GF-D8 (cell line): ENCODE data around the gene UBL3.

Experiments
- DNase-seq: peaks from one replicate; lab custom pipeline; 2025; lab: John Stamatoyannopoulos, UW

UBL3 gene, protein sequence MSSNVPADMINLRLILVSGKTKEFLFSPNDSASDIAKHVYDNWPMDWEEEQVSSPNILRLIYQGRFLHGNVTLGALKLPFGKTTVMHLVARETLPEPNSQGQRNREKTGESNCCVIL

DNA sequence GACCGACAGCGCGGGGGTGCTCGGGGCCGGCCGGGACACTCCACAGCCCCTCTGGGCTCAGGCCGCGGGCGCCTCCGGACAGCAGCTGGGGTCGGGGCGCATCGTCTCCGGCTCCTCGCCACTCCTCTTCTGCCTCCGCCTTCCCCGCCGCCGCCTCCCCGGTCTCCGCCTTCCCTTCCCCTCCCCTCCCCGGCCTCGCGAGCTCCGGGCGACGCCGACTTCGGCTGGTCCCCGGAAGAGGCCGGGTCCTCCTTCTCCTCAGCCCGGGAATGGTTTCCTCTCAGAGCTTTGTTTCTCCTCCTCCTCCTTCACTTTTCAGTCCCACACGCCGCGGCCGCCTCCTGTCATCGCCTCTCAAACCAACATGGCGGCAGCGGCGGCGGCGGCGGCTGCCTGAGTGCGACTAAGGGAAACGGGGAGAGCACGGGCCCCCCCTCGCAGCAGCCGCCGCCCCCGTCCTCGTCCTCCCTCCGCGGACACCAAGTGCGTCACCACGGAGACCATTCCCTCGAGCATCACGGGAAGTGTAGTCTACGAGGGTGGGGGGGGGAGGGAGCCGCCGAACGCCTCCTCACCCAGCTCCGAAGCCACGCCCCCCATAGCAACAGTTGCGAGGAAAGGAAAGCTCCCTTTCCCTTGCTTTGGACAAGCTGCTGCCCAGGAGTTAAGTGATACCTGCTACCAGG lies at the start of gene UBL3:
TSS of gene UBL3 (minus strand) at position 405 of the 686 bp plus-strand sequence. CDS start 1,079 bp downstream, outside the sequence.
- DNase-seq, result peak; percentile 78

DNA sequence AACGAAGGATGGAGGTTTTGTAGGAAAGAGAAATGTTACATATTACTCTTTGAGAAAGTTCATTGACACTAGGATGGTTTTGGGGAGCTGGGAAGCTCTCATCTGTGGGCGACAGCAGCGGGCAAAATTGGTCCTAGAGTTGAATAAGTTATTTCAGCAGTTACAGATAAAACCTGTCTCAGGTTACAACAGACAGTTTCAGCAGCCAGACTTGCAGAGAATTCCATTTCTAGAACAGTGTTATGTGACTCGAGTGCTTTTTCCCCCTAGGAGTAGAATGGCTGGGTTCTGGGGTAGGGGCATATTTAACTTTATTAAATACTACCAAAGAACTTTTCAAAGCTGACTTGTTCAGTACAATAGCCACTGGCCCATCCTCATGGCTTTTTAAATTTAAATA lies 46.7 kb upstream of the UBL3 start:
- no peak for DNase-seq

DNA sequence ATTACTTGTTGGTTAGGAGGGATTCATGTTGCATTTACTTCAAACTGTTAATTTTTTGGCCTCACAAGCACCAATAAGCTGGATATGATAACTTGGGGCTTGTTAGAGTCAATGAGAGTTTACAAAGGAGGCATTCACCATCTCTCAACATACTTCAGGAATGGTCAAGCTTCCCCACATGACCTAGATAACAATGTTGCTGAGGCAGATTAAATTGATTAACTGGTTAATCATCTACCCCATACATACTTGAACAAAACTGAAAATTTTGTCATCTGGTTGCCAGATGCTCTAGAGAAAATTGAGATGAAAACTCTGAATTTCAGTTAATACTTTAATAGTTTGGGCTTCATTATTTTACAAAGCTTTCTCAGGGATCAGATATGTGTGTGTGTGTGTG lies 43.0 kb upstream of the UBL3 start:
- DNase-seq, result no peak

DNA sequence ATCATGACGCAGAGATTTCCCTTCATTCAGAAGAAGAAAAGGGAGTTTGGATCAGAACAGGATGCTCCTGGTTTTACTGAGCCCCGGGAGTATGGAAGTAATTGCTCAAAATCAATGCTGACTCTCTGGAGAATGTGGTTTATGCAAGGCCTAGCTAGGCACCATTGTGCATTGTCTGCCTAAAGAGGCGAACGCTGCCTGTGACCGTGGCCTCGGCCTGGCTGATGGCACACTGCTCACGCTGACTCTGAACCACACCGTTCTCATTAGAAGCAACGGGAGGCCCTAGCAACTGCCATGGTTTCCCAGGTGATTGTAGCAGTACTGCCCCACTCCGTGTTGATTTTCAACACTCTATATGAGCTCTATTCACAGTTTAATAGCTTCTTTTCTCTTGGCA lies 41.7 kb upstream of the UBL3 start:
- no peak for DNase-seq

DNA sequence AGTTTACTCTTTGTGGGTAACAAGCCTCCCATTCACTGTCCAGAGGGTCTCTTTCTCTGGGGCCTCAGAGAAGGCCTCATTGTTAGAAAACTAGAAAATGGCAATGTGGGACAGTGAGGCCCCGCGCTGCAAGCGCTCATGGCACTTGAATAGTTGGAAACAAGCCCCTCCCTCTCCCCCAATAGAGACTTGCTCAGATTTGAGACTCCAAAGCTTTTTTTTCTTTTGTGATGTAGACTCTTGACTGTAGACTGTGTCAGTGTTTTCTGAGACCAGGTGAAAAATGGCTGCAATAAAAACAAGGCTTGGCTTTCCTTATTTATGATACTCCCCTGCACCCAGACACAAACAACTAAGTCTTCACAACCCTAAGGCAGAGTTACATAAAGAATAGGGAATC lies 38.7 kb upstream of the UBL3 start:
- no peak for DNase-seq

DNA sequence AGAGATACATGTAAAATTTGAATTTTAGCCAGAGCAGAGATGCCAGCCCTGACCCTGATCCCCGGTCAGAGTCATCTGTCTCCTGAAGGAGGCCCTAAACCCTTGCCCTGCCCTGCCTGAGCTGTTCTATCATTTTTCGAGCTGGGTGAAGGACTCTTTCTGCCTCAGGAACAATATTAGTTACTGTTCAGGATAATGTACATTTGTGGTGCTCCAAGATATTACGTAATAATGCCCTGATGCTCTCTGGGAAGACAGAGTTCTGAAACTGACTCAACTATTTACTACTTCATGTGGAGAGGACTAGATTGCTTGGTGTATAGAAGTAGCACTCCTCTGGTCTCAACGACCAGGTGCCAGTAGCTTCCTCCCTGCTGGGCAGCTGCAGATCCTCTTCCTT lies 37.9 kb upstream of the UBL3 start:
- DNase-seq, result no peak

DNA sequence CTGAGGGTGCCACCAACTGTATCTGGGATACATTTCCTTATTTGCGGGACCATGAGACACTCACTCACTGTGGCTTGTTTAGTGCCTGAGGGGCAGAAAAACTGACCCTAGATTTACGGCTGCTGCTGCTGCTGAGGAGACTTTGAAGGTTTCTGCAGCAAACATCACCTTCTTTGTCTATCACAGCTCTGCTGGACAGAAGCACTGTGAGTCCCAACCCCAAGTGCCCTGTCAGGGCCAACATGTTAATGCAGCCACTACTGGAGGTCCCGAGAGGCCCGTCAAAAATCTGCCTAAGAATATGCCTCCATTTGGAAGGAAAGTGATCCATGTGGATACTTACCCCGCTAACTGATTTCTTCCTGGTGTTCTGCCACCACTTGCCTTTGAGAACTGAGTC lies 37.3 kb upstream of the UBL3 start:
- no peak for DNase-seq

DNA sequence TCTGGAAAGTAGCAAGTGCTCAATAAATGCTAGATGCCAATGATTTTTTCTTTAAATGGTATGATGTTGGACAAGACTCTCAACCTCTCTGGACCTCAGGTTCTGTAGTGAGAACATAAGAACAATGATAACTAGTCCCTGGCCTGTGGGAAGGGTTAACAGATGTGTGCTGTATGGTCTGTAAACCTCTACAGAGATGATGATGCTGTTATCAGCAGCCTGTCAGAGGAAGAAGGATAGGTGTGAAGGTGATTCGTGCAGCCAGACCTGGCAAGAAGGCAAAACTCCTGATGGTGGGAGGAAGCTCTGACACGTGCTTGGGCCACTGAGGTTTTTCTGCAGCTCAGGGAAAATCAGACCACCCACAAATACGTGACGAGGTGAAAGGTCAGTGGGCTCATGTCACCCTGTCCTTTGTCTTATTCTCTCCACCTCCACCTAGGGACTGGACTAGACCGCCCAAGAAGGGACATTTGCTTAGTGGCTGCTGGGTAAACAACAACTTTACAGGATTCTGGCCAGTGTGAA lies 36.7 kb upstream of the UBL3 start:
- no peak for DNase-seq

DNA sequence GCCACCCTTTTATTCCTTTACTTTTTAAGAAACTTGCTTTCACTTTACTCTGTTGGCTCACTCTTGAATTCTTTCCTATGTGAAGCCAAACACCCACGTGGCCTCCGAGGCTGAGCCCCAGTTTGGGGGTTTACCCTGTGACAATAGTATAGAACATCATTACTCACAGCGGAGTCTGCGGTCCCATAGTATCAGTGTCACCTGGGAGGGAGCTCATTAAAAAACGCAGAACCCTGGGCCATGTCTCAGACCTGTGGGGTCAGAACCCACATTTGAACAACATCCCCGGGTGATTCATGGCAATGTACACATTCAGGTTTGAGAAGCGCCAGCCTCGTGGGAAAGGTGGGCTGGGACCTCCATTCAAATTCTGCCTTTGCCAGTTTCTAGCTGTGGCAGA lies 36.0 kb upstream of the UBL3 start:
- no peak for DNase-seq

DNA sequence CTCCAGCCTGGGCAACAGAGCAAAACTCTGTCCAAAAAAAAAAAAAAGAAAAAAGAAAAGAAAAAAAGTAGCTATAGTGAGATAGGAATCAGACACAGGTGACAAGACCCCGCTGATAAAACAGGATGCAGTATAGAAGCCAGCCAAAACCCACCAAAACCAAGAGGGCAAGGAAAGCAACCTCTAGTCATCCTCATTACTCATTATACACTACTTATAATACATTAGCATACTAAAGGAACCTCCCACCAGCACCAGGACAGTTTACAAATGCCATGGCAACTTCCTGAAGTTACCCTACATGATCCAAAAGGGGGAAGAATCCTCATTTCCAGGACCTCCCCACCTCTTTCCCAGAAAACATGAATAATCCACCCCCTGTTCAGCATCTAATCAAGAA lies 35.6 kb upstream of the UBL3 start:
- DNase-seq, result no peak

DNA sequence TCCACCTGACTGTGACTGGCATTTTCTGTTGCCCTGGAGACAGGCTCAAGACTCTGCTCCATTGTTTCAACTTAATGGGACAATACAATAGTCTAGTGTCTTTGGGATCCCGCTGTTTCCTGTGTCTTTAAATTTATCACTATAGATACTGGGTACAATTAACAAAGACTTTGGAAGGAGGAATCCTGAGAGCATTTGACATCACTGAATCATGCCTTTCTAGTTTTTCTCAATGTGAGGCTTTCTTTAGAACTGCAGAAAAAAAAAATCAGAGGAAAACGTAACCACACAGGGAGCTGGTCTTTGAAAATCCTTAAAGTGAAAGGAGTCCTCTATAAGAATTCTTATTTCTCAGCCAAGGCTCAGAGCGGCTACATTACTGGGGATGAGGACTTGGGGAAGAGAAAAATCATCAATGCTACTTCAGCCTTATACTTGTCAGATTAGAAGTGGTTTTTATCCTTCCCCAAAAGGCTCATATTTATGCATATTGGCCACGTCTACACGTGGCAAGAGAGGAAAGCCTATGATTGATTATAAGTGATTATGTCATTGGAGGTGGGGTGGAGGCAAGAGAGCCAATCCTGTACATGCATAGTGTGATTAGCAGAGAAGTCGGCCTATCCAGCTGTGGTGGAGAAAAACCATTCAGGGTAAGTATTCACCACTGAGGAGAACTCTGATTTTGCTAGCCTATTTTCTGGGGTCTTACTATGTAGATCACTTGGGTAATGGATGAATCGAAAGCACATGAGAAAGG lies 34.4 kb upstream of the UBL3 start:
- DNase-seq, result no peak

DNA sequence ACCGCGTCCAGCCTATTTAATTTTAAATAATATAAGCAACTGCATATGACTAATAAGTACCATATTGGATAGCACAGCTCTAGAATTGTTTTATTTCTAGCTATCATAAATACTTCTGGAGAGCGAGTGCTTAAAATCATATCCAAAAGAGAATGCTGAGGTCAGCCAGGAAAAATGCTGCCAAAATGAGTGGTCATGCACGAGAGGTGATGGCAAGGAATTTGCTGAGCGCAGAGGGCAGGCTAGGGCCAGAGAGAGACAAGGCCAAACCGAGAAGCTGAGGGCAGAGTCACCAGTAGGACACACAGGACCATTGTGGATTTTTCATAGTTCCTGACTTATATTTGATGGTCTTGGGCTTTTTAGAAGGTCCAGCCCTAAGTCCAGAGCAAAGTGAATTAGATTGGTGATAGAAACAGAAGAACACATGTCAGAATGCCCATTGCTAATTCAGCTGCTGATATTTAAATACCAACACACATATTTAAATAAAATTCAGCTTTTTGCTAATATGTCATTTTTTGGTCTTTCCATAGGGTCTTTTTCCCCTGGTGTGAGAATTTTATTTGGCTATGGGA lies 33.6 kb upstream of the UBL3 start:
- no peak for DNase-seq

DNA sequence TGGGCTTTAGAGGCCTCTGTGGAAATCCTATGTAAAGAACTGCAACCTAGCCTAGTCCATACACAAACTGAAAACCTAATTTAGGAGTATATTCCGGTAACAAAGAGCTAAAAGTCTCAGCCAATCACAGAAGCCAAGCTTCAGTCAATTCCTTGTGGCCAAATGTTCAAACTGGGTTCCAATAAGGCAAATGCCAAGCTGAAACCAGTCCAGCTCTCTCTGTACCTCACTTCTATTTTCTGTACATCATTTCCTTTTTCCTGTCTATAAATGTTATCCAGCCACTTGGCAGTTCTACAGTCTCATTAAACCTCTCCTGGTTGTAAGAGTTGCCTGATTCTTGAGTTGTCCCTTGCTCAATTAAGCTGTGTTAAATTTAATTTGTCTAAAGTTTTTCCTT lies 31.7 kb upstream of the UBL3 start:
- no peak for DNase-seq

DNA sequence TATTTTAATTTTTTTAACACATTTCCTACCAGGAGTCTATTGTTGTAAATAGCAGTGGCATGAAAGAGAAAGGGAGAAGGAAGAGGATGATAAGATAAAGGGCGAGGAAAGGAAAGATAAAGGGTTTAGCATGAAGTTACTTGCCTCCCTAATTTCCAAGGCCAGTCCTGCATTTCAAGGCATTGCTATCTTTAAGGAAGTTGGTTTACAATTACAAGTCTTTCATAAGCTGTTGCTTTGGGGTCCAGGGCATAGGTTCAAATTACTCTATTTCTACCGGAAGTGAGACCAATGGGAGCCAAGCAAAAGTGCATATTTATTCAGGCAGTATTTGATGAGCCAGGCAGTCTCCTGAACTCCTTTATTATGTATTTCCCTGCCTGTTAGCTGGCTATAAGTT lies 27.7 kb upstream of the UBL3 start:
- DNase-seq, result no peak

DNA sequence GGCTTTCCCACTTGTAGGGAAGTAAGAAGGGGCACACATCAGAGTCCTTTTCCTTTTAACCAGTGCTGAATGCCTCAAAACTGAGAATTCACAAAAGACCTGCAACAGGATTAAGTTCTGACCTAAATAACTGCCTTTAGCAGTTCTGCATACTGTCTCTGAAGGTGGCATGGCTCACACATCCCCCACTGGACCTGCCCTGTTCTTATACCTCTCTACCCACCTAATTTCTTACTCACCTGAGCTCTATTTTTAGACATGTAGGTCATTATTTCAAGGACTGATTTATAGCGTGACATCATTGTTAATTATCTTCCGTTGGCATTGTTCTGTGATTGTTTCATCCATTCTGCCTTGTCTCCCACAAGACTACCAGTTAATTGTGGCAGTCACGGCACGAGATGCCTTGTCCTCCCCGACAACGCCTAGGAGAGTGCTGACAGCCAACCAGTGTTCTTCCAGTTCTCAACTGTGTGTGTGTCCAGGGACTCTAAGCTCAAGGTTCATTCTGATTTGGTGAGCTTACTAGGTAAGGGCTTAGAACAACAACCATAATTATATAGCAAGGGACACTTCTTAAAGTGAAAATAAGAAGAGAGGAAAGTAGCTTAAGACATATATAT lies 27.1 kb upstream of the UBL3 start:
- DNase-seq, result no peak

DNA sequence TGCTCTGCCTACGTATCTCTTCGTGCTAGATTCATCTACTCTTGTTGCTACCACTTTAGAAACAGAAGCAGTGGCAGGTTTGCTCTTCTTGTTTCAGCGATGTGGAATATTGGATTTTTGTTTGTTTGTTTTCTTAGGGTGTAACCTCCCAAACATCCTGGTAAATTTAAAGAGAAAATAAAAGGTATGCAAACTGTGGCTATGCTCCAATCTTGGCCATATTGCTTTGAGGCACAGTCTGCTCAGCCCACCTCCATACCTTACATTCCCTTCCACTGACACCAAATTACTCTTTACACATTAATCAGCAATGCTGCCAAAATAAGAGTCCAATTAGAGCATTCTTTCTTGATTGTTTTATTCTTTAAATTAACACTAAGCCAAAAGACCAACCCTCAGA lies 25.2 kb upstream of the UBL3 start:
- DNase-seq, result no peak

DNA sequence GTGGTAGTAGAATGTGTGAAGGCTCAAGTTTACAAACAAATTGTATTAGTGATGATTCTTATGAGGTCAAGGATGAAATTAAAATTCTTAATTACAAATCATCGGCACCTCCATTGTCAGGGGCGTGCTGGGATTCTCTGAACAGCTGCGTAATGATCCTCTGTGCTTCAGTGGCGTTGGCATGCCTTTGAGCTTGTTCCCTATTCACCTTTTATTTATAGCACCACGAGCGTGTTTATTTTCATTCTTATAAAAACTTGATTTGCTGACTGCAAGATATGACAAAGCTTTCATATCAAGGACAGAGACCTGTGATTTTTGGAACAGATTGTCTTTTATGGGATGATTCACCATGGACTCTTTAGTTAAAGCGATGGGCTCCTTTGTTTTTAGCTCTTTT lies 18.2 kb upstream of the UBL3 start:
- DNase-seq, result no peak

DNA sequence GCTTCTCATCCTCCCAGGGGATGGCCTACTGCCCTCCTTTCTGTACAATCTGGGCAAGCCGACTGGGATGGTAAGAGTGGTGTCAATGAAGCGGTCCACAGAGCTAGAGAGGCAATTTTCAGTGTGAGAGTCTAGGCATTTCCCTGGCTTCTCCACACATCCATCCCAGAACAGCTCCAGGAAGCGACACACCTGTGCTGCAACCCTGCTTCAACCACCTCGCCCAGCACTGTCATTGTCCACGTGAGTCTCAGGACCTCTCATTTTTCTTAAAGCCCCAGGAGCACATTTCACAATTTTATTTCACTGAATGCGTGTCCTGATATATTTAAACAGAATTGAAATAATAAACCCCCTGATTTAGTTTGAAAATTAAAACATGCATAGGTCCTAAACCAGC lies 15.5 kb upstream of the UBL3 start:
- DNase-seq, result no peak

DNA sequence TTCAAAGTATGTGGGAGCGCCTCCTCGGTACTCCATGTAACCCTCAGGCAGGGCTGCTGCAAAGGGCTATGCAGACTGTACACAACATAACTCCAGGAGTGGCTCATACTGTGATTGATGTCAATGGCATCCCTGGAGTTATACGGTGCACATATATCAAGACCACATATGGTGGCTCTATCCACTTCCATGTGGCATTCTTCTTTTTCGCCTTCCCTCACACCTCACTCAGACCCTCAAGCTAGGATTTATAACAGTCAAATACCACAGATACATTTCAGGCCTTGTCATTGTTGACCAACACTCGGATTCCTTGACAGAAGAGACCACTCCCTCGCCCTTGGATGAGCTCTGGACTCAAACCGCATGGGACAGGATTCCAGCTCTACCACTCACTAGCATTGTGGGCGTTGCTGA lies 11.3 kb upstream of the UBL3 start:
- DNase-seq, result no peak

DNA sequence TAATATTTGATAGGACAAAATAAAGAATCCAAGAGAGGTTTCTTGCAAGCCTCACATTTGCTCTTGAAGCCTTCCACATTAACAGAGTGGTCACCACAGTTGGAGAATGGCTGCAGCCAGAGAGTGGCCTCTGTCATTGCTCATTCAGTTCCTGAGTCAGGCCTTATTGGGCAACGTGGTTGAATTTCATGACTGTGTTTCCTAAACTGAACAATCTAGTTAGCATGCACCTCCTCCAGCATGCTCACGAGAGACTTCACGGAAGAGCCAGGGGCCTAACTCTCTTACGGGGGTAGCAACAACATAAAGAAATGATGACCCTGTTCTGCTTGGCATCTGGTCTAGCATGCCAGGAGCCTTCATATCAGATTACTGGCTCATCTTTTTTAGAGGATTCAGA lies 9.6 kb upstream of the UBL3 start:
- DNase-seq, result no peak

DNA sequence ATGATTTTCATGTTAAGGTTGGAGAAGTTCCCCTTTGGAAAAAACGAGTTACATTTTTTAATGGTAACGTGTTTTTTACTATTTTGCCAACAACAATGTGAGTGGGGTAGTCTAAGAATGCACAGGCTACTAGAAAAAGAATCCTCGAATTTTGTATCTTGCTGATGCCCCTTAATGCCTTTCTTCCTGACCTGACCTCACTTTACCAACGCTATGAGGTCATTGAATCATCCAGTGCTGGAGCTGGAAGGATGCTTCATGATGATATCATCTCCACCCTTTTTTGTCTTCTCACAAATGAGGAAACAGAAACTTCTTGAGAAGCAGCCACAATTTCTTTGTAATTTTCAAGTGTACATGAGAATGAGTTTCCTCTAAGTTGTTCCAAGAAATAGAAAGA lies 8.2 kb upstream of the UBL3 start:
- DNase-seq, result no peak

DNA sequence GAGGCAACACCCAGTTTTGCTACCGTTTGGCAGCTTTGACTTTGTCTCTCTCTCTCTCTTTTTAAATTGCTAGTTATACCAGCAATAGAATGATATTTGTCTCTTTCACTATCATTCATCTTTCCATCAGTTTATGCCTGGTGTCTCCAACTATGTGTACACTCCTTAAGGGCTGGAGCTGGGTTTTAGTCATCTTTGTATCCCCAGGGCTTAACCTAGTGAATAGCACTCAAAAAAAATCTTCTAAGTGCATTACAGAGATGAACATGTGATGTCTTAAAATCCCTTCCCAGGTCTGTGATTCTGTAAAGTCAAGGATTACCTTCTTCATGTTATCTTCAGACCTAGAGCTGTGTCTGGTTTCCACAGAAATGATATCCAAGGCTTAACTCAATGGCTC lies 7.8 kb upstream of the UBL3 start:
- no peak for DNase-seq

DNA sequence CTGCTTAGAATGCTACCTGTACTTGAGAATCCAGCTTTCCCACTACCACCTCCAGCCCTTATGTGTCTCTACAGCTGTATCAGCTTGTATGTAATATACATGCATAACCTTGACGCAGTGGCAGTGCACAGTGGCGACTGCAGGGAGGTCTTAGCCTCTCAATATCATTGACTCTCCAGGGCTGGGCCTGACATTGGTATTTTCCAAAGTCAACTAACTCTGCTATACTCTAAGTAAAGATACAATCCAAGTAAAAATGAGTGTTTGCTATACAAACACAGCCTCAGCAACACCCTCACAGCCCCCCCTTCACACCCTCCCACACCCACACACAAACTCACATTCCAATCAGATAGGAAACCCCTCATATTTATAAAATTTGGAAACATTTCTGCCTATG lies 6.7 kb upstream of the UBL3 start:
- no peak for DNase-seq
